GM10248 (cell line): ENCODE results near the gene PLEKHH1.

Experiments
- CTCF ChIA-PET: fragments of 300-600 bp; sonication (Branson Sonifier 250); formaldehyde crosslinking; extraction: SDS; loops from one replicate; lab custom pipeline; 2021; ENCODE audit warnings: antibody characterized with exemption; lab: Yijun Ruan, JAX
- POLR2A ChIA-PET: fragments of 350-650 bp; sonication (Branson Sonifier 250); formaldehyde crosslinking; extraction: SDS; loops from one replicate; lab custom pipeline; 2020; ENCODE audit warnings: antibody characterized with exemption; lab: Yijun Ruan, JAX
- DNase-seq: peaks from one replicate; pipeline ENCODE4 v3.0.0; 2012; ENCODE audit errors: extremely low spot score
- TF ChIP-seq, protein P1 (sequence below): IDR thresholded peaks from 2 replicates; pipeline ENCODE4 v1.5.1; 2012; ENCODE audit warnings: mild to moderate bottlenecking, low read depth; ENCODE audit errors: extremely low read depth, missing control alignments, control extremely low read depth

The PLEKHH1 gene

DNA sequence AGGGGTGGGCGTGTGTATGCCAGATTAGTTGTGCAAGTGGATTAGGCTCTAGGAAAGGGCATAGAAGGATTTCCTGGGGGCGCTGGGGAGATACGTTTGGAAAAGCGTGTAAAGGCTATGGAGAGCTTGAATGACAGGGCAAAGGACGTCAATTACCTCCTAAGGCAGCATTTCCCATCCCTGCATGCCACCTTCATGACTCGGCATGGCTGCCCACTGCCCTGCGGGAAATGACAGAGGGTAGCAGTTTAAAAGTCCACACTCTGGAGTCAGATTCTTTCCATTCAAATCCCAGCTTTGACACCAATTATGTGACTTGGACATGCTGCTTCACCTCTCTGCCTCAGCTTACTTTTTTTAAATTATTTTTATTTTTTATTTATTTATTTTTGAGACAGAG lies 29.8 kb upstream of the PLEKHH1 start:
- TF ChIP-seq, protein P1, sequence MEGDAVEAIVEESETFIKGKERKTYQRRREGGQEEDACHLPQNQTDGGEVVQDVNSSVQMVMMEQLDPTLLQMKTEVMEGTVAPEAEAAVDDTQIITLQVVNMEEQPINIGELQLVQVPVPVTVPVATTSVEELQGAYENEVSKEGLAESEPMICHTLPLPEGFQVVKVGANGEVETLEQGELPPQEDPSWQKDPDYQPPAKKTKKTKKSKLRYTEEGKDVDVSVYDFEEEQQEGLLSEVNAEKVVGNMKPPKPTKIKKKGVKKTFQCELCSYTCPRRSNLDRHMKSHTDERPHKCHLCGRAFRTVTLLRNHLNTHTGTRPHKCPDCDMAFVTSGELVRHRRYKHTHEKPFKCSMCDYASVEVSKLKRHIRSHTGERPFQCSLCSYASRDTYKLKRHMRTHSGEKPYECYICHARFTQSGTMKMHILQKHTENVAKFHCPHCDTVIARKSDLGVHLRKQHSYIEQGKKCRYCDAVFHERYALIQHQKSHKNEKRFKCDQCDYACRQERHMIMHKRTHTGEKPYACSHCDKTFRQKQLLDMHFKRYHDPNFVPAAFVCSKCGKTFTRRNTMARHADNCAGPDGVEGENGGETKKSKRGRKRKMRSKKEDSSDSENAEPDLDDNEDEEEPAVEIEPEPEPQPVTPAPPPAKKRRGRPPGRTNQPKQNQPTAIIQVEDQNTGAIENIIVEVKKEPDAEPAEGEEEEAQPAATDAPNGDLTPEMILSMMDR: no peak

DNA sequence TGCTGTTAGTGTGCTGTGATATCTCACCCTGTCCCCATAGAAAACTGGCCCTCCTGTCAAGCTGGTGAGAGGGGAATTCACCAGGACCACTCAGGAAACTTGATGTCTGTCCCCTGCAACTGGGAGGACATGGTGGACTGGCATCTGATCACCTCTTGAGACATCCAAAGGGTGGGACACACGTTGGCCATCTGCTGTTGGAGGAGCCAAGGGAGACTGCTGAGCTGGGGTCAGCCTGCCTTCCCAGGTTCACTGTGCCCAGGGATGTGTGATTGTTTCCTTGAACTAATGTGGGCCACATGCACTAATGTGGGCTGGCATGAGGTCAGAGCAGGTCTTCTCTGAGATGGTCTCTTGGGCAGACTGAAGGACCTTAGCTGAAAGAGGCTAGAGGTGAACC lies 27.8 kb upstream of the PLEKHH1 start:
- POLR2A ChIA-PET: no interaction called here
- TF ChIP-seq, protein P1: no peak
- CTCF ChIA-PET: interaction anchor here (1.0 to 3.3 kb wide), 3 partner anchors 15 to 66 kb away, joined by 3 to 13 read pairs (median 9); no protein-coding TSS in a partner anchor
- no peak for DNase-seq

More for the DNA sequence above, 29.8 kb upstream of the PLEKHH1 start:
- ChIA-PET POLR2A (no interaction called here), CTCF (interaction anchor here (2.1 kb wide), 1 partner anchor 68 kb away, joined by 9 read pairs; no protein-coding TSS in a partner anchor)
- no peak for DNase-seq

DNA sequence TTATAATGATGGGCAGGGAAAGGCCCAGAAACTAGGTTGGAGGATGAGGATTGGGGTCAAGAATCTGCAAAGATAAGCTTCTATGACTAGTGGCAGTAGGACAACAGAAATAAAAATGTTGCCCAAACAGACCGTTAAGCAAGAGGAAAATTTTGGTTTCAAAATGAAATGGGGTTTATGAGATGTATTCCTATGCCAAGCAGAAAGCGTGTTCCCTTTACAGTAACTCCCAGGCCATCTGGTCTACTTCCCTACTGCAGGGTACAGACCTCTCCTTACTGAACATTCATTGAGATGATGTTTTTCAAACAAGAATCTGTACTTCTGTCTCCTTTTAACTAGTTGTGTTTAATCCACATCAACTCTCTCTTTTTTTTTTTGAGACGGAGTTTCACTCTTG lies 24.1 kb upstream of the PLEKHH1 start:
- ChIA-PET POLR2A (no interaction called here), CTCF (interaction anchor here (1.0 to 1.6 kb wide), 6 partner anchors 13 to 54 kb away, joined by 3 to 5 read pairs (median 4); no protein-coding TSS in a partner anchor)
- TF ChIP-seq, protein P1: no peak

DNA sequence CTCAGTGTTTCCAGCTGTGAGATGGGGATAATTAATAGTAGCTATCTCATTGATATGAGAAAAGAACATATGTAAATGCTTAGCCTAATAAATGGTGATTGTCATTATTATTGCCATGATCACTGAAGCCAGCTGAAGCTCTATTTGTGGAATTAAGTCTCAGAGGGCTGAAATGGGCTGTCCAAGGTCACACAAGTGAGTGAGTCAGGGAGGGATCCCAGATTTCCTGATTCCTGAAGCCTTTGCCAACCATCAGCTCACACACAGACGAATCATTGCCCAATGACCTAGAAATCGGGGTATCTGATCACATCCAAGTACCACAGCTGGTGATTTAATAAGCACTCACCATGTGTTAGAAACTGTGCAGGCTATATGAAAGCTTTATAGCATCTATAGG lies 23.0 kb upstream of the PLEKHH1 start:
- TF ChIP-seq, protein P1: no peak
- ChIA-PET POLR2A (no interaction called here), CTCF (interaction anchor here (1.0 to 1.7 kb wide), 9 partner anchors 10 to 83 kb away, joined by 3 to 6 read pairs (median 4); no protein-coding TSS in a partner anchor)
- DNase-seq: no peak

More for the DNA sequence above, 24.1 kb upstream of the PLEKHH1 start:
- no peak for DNase-seq

DNA sequence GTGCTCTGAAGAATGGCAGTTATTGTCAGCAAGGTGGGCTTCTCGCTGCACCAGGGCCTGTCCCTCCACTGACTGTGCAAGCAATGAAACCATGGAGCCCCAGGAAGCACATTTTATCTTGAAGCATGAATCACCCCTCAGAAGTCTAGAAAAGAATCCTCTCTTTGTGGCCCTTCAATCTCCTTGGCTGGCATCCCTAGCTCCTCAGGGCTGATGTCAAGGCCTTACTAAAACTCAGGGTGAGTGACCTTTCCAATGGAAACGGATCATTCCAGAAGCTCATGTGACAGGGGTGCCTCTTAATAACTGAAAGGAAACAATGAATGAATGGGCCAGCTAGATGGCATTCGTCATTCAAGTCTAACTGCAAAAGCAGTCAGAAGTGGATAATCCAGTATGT lies 22.3 kb upstream of the PLEKHH1 start:
- POLR2A ChIA-PET: no interaction called here
- CTCF ChIA-PET: interaction anchor here (1.0 to 5.0 kb wide), 4 partner anchors 10 to 60 kb away, joined by 4 to 20 read pairs (median 5); no protein-coding TSS in a partner anchor
- no peak for DNase-seq
- TF ChIP-seq, protein P1: no peak

DNA sequence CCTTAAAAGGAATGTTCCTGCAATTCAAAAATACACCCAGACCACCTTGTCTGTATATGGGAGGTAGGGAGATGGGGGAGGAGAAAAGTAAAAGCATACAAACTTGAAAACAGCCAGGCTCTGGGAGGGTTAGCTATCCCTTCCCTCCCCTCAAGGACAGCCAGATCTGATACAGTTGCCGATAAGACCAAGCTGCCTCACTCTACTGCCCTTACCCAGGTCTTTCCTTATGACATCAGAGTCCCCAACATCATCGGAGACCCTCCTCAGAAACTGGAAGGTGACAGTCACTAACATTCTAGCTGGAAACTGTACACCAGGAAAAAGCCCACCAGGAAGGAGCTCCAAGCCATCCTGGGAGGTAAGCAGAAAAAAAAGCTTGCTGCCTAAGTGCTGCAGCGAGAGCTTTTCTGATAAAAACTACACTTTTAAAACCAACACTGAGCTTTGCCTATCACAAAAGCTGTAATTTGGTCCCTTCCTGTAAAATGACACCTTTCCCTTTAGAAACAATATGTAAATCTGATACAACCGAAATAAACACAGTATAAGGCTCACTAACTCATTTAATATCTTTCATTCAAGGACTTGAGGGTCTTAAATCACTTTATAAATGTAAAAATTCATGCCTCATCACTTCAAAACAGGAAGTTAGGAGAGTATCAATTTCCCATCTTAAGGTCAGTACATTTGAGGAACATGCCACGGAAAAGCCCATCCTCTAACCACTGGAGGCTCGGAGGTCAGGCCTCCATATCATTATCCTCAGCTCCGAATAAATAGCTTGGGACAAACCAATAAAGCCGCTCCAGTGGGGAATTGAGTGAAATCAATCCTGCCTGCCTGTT lies 20.4 kb upstream of the PLEKHH1 start:
- no peak for DNase-seq
- TF ChIP-seq, protein P1: no peak
- ChIA-PET POLR2A (no interaction called here), CTCF (interaction anchor here (1.1 to 5.0 kb wide), 6 partner anchors 13 to 86 kb away, joined by 4 to 20 read pairs (median 10); no protein-coding TSS in a partner anchor)
